Measurements from ENCODE around the gene PIP5KL1. TPM values are rescaled to one million over a fixed set of nuclear protein-coding genes. Genes with fewer than 3 reads are reported as not detected.

PIP5KL1 gene
- total and polyA plus RNA-seq, 8 donors, result 0.80 to 2.5 (median 1.2) TPM

- H3K9me3 ChIP-seq, result no peaks in the 10 kb centered on the region
- peak overlapping the region in 2 of 4 donors; percentile 17 to 96 for H3K4me3 ChIP-seq
- peaks cover 10 to 36% (median 10%) of the 10 kb centered on the region in 3 donors for H3K36me3 ChIP-seq
- FAIRE-seq (no peak), DNase-seq (peak in 1 of 6 donors; percentile 48), ATAC-seq (no peak)
- no peaks in the 10 kb centered on the region for H3K27me3 ChIP-seq
- no peak for TF ChIP-seq CTCF (IDR thresholded peaks at IDR 0.05)
- peaks cover 13 to 29% (median 14%) of the 10 kb centered on the region in 3 donors for H3K4me1 ChIP-seq
- H3K27ac ChIP-seq, result peak overlapping the region in 2 of 4 donors; percentile 22 to 83
- 63 to 70% methylated on average over 16 of the region's 16 CpGs for WGBS, 2 donors
- intact Hi-C loops (cut with DNase I), result no loop called here
Observed at GRCh38 chr9:127896395-127897192, 34.0 kb downstream of the PIP5KL1 start.

- H3K36me3 ChIP-seq, result peaks cover 10 to 36% (median 10%) of the 10 kb centered on the region in 3 donors
- FAIRE-seq, result no peak
- no peak for TF ChIP-seq CTCF (IDR thresholded peaks at IDR 0.05)
- WGBS, 2 donors, result 96% methylated on average over 8 of the region's 8 CpGs
- peak in 1 of 6 donors; percentile 50 for DNase-seq
- peaks cover 13 to 25% (median 14%) of the 10 kb centered on the region in 3 donors for H3K4me1 ChIP-seq
- H3K27me3 ChIP-seq, result no peaks in the 10 kb centered on the region
- H3K9me3 ChIP-seq, result no peaks in the 10 kb centered on the region
- no peak overlapping the region for H3K4me3 ChIP-seq
- ATAC-seq, result no peak
- H3K27ac ChIP-seq, result no peak overlapping the region
- intact Hi-C loops (cut with DNase I), result no loop called here
Observed at GRCh38 chr9:127895811-127896210, 34.8 kb downstream of the PIP5KL1 start.

- DNase-seq (no peak), ATAC-seq (no peak), FAIRE-seq (no peak)
- Histone ChIP-seq H3K27me3 (no peaks in the 10 kb centered on the region), H3K36me3 (peaks cover 10 to 48% (median 10%) of the 10 kb centered on the region in 3 donors), H3K4me1 (peaks cover 6 to 17% (median 8%) of the 10 kb centered on the region in 3 donors), H3K9me3 (no peaks in the 10 kb centered on the region), H3K4me3 (no peak overlapping the region), H3K27ac (no peak overlapping the region)
- intact Hi-C loops (cut with DNase I), result no loop called here
- 95 to 97% methylated on average over 4 of the region's 4 CpGs for WGBS, 2 donors
- TF ChIP-seq CTCF (IDR thresholded peaks at IDR 0.05), result no peak
Observed at GRCh38 chr9:127893392-127893791, 37.2 kb downstream of the PIP5KL1 start.

- intact Hi-C loops (cut with DNase I), result no loop called here
- ATAC-seq (no peak), FAIRE-seq (no peak), DNase-seq (no peak)
- H3K36me3 ChIP-seq, result peaks cover 10 to 48% (median 10%) of the 10 kb centered on the region in 3 donors
- no peak overlapping the region for H3K27ac ChIP-seq
- H3K4me3 ChIP-seq, result no peak overlapping the region
- H3K9me3 ChIP-seq, result no peaks in the 10 kb centered on the region
- H3K27me3 ChIP-seq, result no peaks in the 10 kb centered on the region
- no peak for TF ChIP-seq CTCF (IDR thresholded peaks at IDR 0.05)
- peaks cover 6 to 12% (median 8%) of the 10 kb centered on the region in 3 donors for H3K4me1 ChIP-seq
- WGBS, 2 donors, result 89 to 95% methylated on average over 6 of the region's 6 CpGs
Observed at GRCh38 chr9:127892831-127893230, 37.7 kb downstream of the PIP5KL1 start.

GRCh38 chr9:127890053-127890452, 40.5 kb downstream of the PIP5KL1 start:
- Histone ChIP-seq H3K9me3 (no peaks in the 10 kb centered on the region), H3K36me3 (peaks cover 14 to 42% (median 22%) of the 10 kb centered on the region in 3 donors), H3K4me1 (peaks cover 4 to 6% (median 5%) of the 10 kb centered on the region in 3 donors), H3K27me3 (no peaks in the 10 kb centered on the region), H3K27ac (no peak overlapping the region), H3K4me3 (no peak overlapping the region)
- 95% methylated on average over 3 of the region's 3 CpGs for WGBS, 2 donors
- no peak for FAIRE-seq
- DNase-seq, result no peak
- TF ChIP-seq CTCF (IDR thresholded peaks at IDR 0.05), result no peak
- no peak for ATAC-seq
- intact Hi-C loops (cut with DNase I), result no loop called here
